Measurements from ENCODE around the gene EIF3F. TPM values are rescaled to one million over a fixed set of nuclear protein-coding genes. Genes with fewer than 3 reads are reported as not detected.

EIF3F gene
- total RNA-seq, 1 experiment from 2014 or later = 355 TPM

DNA sequence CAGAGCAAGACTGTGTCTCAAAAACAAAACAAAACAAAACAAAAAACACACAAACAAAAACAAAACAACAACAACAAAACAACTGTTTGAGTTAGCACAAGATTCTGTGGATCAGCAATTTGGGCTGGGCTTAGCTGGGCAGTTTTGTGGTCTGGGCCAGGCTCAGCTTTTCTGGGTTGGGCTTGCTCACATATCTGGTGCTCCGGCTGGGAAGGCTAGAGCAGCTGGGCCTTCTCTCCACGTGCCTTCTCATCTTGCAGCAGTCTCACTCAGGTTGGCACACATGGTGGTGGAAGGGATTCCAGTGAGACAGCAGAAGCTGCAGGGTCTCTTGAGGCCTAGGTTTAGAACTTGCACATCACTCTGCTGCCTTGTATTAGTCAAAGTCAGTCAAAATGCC is 35.7 kb downstream of the EIF3F start:
- peak; percentile 80 for DNase-seq (ENCODE audit: low read depth)

DNA sequence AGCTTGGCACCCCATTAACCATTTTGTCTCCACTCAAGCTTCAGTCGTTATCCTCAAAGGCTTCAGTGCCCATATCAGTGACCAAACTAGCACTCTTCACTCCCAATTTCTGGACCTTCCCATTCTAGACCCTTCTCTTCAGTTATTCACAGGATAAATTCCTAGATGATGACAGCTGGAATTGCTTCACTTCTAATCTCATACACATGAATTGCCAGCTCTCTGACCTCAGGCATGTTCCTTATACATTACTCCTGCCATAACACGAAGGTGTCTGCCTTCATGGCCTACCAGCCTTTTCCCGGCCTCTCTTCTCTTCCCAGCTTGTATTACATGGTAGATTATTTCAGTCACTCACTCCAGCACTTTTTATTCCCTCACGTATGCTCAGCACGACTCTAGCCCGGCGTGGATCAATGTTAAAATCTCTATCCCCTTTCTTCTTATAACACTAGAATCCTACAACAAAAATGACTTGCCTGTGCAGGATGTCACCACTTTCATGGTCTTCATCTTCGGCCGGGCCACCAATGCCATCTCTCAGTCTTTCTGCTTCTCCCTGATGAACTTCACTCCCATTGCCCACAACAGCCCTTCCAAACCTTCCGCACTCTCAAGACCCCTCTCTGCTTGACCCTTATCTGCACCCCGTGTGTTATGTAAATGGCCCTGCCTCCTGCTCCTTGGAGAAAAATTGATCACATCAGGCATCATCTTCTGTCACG is 36.9 kb downstream of the EIF3F start:
- no peak for DNase-seq (ENCODE audit: low read depth)

GRCh38 chr11:8025123-8025522 is 38.0 kb downstream of the EIF3F start:
- DNase-seq (ENCODE audit: low read depth) = peak; percentile 73

DNA sequence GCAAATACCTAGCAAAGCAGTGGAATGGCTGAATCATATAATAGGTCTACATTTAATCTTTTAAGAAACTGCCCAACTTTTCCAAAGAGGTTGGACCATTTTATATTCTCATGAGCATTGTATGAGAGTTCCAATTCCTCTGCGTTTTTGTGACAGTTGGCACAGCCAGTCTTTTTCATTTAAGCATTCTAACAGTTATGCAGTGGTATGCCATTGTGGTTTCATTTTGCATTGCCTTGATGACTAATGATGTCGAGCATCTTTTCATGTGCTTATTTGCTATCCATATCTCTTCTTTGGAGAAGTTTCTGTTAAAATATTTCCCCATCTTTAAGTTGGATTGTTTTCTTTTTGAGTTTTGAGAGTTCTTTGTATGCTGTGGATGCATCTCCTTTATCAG is 38.7 kb downstream of the EIF3F start:
- peak; percentile 91 for DNase-seq (ENCODE audit: low read depth)

DNA sequence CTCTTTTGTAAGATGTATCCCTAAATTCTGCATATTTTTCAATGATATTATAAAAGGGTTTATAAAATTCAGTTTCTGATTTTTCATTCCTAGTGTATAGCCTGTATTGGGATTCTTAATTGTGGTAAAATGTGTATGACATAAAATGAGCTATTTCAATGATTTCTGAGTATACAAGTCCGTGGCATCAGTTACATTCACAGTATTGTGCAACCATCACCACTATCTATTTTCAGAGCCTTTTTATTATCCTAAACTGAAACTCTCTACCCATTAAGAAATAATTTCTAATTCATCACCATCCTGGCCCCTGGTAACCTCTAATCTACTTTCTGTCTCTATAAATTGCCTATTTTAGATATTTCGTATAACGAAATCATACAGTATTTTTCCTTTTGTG is 39.8 kb downstream of the EIF3F start:
- DNase-seq (ENCODE audit: low read depth) = no peak

GRCh38 chr11:8028766-8029165 is 41.6 kb downstream of the EIF3F start:
- DNase-seq (ENCODE audit: low read depth) = no peak

GRCh38 chr11:8030526-8031247 is 43.5 kb downstream of the EIF3F start:
- no peak for DNase-seq (ENCODE audit: low read depth)

GRCh38 chr11:8031248-8032115 is 44.3 kb downstream of the EIF3F start:
- DNase-seq (ENCODE audit: low read depth) = no peak

GRCh38 chr11:8032122-8032521 is 45.0 kb downstream of the EIF3F start:
- no peak for DNase-seq (ENCODE audit: low read depth)

- no peak for DNase-seq (ENCODE audit: low read depth)
Observed at GRCh38 chr11:8032576-8033304, 45.6 kb downstream of the EIF3F start.

- peak; percentile 77 for DNase-seq (ENCODE audit: low read depth)
Observed at GRCh38 chr11:8033305-8034105, 46.4 kb downstream of the EIF3F start.

DNA sequence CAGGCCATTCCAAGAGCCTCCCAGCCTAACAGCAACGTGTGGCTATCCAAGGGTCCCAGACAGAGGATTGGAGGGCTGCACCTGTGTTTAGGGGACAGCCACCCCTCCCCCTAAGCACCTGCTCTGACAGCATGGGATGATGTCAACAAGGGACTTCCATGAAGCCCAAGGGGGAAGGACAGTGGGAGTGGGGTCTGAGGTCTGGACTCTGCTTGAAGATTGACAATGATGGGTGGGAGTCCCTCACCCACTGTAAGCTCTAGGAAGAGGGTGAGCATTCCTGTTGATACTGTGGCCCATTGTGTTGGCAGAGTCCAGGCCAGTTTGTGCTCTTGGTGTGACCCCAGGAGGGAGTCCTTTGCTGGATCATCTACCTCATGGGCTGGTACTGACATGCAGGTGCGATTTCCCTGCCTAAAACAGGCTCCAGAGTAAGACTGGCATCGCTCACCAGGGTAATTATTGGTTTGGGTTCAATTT is 47.0 kb downstream of the EIF3F start:
- no peak for DNase-seq (ENCODE audit: low read depth)

GRCh38 chr11:8034604-8035190 is 47.6 kb downstream of the EIF3F start:
- no peak for DNase-seq (ENCODE audit: low read depth)

DNA sequence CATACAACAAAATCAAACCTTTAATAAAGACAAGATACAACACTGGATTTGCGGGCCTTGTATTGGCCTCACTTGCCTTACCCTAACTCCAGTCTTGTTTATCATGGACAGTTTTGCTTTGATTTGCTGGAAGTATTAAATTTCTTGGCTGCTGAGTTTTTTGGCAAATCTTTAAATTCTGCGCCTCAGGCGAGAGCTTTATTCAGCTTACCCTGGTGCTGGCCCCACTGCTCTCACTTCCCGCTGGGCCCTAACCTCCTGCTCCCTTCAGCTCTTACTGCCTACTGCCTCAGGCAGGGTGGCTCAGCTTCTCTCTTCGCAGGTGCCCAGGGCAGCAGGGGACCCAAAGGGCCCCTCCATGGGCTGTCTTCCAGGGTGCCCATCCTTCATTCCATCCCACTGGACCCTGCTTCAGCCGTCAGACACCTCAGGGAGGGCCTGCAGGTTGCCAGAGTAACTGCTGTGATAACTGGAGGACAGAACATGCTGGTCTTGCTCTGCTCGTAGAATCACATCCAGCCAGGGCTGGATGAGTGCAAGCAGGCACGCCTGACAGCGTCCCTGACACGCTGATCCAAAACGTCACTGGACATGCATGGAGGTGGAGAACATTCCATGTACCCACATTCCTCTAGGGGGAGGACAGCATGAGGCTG is 48.2 kb downstream of the EIF3F start:
- no peak for DNase-seq (ENCODE audit: low read depth)

DNA sequence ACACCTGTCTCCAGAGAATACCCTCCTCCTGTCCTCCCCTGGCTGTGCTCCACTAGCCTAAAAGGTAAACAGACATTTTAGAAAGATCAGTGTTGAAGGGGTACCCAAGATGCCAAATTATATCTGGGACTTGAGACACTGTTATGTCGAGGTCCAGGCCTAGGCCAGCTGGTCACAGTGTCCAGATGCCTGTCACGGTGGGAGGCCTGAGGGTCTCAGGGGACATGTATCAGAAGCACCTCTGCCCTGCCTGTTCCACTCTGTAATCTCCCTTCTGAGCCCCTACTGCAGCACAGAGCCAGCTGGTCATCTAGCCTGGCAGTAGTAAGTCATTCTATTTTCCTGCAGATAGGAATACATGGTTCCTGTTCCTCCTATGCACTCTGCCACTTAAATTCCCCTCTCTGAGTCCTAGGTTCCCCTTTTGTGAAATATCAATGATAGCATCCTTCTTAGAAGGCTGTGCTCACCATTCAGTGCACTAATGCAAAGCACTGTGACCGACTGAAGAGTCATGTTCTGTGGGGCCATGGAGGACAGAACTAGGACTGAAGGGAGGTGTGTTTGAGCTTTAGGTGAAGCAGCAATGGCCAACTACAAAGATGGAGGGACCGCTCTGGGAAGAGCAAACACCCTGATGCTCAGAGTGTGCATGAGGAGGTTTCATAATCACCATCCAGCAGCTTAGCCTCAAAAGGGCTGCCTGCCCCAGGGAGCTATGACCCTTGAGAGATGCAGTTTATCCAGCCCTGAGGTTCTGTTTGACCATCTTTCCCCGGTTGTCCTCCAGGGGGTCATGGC is 49.1 kb downstream of the EIF3F start:
- DNase-seq (ENCODE audit: low read depth) = no peak

DNA sequence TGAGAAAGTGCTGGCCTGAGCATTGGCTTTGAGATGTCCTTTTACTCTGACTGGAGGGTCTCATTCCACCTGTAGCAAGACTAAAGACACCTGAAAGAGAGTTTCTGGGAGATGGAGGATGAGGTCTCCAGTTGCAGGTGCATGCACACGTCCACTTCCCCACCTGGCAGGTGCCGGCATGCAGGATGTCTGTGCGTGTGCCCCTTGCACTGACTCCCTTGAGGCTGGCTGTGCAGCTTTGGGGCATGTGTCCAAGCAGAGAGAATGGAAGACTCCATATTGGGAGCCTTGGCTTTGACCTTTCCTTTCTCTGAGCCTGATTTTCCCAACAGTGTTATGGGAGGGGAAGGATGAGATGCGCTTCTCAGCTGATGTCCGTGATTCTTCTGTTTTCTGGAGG is 49.8 kb downstream of the EIF3F start:
- DNase-seq (ENCODE audit: low read depth) = no peak

- DNase-seq (ENCODE audit: low read depth) = no peak
Observed at GRCh38 chr11:8038393-8038792, 51.3 kb downstream of the EIF3F start.

DNA sequence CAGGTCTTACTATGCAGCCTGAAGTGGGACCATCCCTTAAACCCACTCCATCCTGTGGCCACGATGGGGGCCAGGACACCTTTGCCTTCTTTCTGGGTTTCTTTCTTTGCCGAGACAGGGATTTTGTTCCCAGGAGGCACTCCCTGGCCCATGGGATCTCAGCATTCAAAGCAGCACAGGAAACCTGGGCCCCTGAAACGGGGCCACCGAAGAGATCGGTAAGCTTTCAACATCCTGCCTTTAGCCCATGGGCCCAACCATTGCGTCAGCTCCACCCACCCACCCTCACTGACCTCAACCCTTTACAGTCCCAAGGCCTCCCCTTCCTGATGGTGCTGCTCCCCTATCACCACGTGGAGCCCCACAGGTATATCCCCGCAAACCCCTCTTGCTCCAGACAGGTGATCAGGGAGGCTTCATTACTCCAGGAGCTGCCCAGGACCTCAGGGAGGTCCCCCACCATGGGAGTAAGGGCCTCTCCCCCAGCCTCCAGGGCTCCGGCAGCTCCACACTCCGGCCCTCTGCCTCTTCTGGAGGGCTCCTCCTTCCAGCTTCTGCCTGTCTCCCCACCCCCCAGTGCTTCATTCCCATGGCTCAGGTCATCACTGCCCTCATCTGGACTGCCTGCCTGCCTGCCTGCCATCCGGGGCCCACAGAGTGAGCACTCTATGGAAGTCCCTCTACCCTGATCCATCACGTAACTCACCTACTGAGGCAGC is 51.8 kb downstream of the EIF3F start:
- no peak for DNase-seq (ENCODE audit: low read depth)

Measured in LHCN-M2 (cell line).